Mesenteric fat pad (tissue), 1 donor: Measurements from ENCODE around the gene TRIP6. TPM values are rescaled to one million over a fixed set of nuclear protein-coding genes. Genes with fewer than 3 reads are reported as not detected.
"Not testable (repeated sequence)": the region's sequence is repeated elsewhere in the genome, so short reads cannot be mapped to it uniquely, and the experiment has no call there.

Experiments
- DNase-seq: peaks from one replicate; pipeline ENCODE4 v3.0.0-alpha.2; 2020; ENCODE audit warnings: low spot score
- total RNA-seq: library from RNA; stranded (reverse); fragmentation: NEBNext Ultra II Directional; extraction: Animal tissue kit (Norgen Biotek cat#: 25700); gene quantifications from one replicate; pipeline ENCODE4 v1.2.1, GENCODE V29; 2021
- donor health status: DM: yes; HTN: yes; CAD: no.

Gene TRIP6
- total RNA-seq, 1 donor from 2014 or later: 71.0 TPM

- DNase-seq: peak; percentile 95
These were observed 29.9 kb upstream of the TRIP6 start for GRCh38 chr7:100837099-100837836.

- DNase-seq: no peak
These were observed 27.8 kb upstream of the TRIP6 start for GRCh38 chr7:100839361-100839760.

GRCh38 chr7:100840470-100841100 lies 26.6 kb upstream of the TRIP6 start:
- no peak for DNase-seq

- DNase-seq: no peak
These were observed 19.8 kb upstream of the TRIP6 start for GRCh38 chr7:100847360-100847759.

- DNase-seq: peak; percentile 95
These were observed 14.9 kb upstream of the TRIP6 start, which contains the start of gene SLC12A9 for GRCh38 chr7:100852048-100852872. TSS of gene SLC12A9 (plus strand) at chr7:100852713. CDS start at chr7:100854198, 1,485 bp downstream.

- no peak for DNase-seq
These were observed 12.9 kb upstream of the TRIP6 start for GRCh38 chr7:100854146-100854895.

- not testable (repeated sequence) for DNase-seq
These were observed 12.3 kb upstream of the TRIP6 start for GRCh38 chr7:100854899-100855298.

- DNase-seq: no peak
These were observed 11.7 kb upstream of the TRIP6 start for GRCh38 chr7:100855515-100855914.

GRCh38 chr7:100856871-100857282 lies 10.3 kb upstream of the TRIP6 start:
- no peak for DNase-seq

GRCh38 chr7:100859856-100860255 lies 7.3 kb upstream of the TRIP6 start:
- DNase-seq: no peak

GRCh38 chr7:100860702-100861615 lies 6.2 kb upstream of the TRIP6 start:
- DNase-seq: no peak

GRCh38 chr7:100861616-100861985 lies 5.6 kb upstream of the TRIP6 start:
- DNase-seq: no peak

- no peak for DNase-seq
These were observed 3.7 kb upstream of the TRIP6 start for GRCh38 chr7:100863406-100863950.

GRCh38 chr7:100864263-100864845 lies 2.8 kb upstream of the TRIP6 start:
- DNase-seq: no peak

- DNase-seq: no peak
These were observed 1.7 kb upstream of the TRIP6 start for GRCh38 chr7:100865372-100865911.

GRCh38 chr7:100865938-100866728 lies 1.1 kb upstream of the TRIP6 start:
- DNase-seq: no peak

GRCh38 chr7:100866729-100867039 lies 503 bp upstream of the TRIP6 start:
- DNase-seq: no peak

- DNase-seq: no peak
These were observed 744 bp downstream of the TRIP6 start for GRCh38 chr7:100867776-100868485.
